ENCODE measurements around the gene HADHA.

HADHA gene

DNA sequence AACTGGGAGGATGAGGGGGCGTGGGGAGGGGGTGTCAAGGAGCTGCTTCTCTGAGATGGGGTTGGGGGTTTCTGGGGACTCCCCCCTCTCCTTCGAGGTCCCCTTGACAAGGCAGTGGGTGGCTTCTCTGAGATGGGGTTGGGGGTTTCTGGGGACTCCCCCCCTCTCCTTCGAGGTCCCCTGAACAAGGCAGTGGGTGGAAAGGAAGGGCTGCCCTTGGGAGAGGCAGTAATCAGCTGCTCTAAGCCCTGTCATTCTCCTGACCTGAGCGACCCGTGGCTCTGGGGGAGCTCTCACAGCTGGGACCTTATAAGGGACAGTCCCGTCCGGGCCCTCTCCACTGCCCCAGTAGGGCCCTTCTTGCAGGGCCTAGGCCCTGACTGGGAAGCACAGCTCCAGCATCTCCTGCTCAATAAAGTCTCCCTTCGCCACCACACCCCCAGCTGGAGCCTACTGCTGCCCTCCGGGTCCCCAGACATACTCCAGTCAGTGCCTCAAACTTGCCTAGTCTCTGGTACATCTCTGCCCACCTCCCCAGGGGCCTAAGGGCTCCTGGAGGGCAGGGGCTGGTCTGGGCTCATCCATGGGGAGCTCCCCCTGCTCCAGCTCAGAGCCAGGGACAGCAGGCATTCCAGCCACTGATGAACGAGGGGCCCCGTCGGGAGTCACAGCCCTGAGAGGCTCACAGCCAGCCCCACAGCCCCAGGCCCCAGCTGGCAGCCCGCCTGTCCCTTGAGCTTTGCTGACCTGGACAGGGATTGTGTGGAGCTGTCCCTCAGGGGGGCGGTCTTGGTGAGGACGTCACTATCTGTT lies 68.8 kb downstream of the HADHA start:
- in situ Hi-C loops (cut with HindIII; ENCODE audit: low pct_ligation_motif_present, low sequenced_read_pairs), result no loop called here
- TF ChIP-seq, protein P1, sequence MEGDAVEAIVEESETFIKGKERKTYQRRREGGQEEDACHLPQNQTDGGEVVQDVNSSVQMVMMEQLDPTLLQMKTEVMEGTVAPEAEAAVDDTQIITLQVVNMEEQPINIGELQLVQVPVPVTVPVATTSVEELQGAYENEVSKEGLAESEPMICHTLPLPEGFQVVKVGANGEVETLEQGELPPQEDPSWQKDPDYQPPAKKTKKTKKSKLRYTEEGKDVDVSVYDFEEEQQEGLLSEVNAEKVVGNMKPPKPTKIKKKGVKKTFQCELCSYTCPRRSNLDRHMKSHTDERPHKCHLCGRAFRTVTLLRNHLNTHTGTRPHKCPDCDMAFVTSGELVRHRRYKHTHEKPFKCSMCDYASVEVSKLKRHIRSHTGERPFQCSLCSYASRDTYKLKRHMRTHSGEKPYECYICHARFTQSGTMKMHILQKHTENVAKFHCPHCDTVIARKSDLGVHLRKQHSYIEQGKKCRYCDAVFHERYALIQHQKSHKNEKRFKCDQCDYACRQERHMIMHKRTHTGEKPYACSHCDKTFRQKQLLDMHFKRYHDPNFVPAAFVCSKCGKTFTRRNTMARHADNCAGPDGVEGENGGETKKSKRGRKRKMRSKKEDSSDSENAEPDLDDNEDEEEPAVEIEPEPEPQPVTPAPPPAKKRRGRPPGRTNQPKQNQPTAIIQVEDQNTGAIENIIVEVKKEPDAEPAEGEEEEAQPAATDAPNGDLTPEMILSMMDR (IDR thresholded peaks at IDR 0.05; ENCODE audit: low read depth, low read length, missing control alignments), result no peak
- Histone ChIP-seq H3K36me3 (replicated peaks) (no peaks in the 10 kb centered on the region), H3K4me3 (ENCODE audit: low read depth, low read length) (no peak overlapping the region), H3K27ac (no peak overlapping the region), H3K27me3 (replicated peaks) (peaks cover 19% of the 10 kb centered on the region)
- DNase-seq, result no peak

DNA sequence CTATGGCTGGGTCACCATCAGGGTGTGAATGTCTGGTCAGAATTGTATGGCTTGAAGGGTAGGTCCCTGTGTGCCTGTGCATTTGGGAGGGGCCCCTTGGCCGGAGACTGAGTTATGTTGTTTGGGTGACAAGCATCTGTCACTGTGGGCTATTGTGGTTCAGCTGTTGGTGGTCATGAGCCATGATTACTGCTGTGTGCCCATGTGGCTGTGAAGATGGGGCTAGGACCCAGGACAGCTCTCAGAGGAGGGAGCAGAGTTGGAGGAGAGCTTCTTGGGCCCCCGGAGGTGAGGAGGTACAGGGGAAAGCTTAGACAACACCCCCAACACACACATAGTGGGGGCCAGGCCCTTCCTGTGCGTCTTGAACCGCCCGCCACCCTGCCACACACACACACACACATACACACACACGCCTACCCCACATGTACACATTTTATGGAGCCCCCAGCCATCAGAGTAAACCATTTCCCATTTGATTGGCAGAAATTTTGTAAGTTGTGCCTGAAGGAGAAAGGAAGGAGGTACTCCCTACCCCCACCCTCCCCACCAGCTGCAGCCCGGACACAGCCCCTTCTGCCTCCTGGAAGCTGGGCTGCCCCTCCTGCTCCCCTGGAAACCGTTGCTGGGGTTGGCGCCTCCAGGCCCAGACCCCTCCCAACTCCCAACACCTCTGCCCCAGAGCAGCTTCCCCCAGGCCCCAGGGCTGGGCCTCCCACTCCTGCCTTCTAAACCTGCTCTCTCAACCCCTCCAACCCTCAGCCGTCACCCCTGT lies 69.6 kb downstream of the HADHA start:
- Histone ChIP-seq H3K27me3 (replicated peaks) (peaks cover 19% of the 10 kb centered on the region), H3K27ac (no peak overlapping the region), H3K4me3 (ENCODE audit: low read depth, low read length) (no peak overlapping the region), H3K36me3 (replicated peaks) (no peaks in the 10 kb centered on the region)
- DNase-seq, result no peak
- in situ Hi-C loops (cut with HindIII; ENCODE audit: low pct_ligation_motif_present, low sequenced_read_pairs), result no loop called here
- TF ChIP-seq, protein P1 (IDR thresholded peaks at IDR 0.05; ENCODE audit: low read depth, low read length, missing control alignments), result no peak

DNA sequence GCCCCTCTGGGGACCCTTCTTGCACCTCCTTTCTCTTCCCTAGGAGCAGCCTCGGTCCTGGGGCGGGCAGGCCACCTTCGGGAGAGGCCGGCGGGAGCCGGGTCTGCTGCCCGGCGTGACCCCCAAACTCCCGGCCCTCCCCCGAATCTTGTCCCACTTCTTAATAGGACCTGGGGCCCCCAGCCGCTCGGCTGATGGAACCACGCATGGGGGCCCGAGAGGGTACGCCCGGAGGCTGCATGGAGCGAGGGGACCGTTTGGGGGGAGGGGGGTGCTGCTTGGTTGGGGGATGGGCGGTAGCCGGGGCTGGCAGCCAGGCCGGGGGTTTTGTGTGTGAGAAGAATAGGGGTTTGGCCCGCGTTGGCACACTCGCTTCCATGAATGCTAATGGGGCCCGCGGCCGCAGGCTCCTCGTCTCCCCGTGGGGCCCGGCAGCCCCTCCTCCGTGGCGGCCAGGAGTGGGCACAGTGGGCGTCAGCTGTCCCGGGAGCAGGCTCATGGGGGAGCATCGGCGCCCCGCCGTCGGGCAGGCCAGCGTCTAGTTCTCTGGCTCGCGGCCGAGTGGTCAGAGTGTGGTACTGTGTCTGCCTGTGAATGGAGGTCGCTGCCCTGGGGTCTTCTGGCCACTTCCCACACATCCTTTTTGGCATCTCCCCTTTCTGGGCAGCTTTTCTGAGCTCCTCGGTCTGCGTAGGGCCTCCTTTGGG lies 70.5 kb downstream of the HADHA start:
- DNase-seq, result no peak
- no peak overlapping the region for H3K4me3 ChIP-seq (ENCODE audit: low read depth, low read length)
- TF ChIP-seq, protein P1 (IDR thresholded peaks at IDR 0.05; ENCODE audit: low read depth, low read length, missing control alignments), result no peak
- H3K36me3 ChIP-seq (replicated peaks), result no peaks in the 10 kb centered on the region
- in situ Hi-C loops (cut with HindIII; ENCODE audit: low pct_ligation_motif_present, low sequenced_read_pairs), result no loop called here
- peaks cover 19% of the 10 kb centered on the region for H3K27me3 ChIP-seq (replicated peaks)
- H3K27ac ChIP-seq, result no peak overlapping the region

DNA sequence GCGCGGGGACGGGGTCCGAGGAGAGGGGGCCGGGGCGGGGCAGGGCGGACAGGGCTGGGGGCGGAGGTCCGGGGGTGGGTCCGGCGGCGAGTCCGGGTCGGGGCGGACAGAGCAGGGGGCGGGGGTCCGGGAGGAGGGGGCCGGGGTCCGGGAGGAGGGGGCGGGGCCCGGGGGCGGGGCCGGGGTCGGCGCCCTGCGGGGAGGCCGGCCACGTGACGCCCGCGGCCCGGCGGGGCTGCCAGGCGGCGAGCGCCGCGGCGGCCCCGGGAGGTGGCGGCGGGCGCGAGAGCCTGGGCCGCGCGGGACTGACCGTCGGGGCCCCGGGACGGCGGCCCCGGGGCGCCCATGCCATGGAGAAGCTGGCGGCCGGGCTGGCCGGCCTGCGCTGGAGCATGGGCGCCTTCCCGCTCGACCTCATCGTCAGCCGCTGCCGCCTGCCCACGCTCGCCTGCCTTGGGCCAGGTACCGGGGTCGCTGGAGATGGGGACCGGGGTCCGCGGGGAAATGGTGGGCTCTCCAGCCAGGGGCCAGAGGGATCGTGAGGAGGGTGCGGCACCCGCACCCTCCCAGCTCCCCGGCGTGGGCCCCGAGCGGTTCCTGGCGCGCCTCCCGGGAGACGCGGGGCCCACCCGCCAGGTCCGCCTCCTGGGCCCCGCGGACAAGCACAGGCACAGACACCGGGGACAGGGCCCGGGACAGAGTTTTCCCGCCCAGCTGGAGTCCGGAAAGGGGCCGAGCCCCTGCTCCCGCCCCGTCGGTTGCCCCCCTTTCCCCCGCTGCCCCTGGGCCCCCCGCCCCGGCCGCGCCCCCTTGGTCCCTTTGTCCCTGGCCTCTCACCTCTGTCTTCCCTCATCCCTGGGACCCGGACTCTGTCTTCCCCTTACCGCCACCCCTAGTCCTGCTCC lies 71.3 kb downstream of the HADHA start, which contains the start of gene GAREM2:
Gene GAREM2 (plus strand): TSS at position 218 of the 905 bp plus-strand sequence. CDS start 133 bp downstream, at position 351.
- Histone ChIP-seq H3K27me3 (replicated peaks) (peaks cover 19% of the 10 kb centered on the region), H3K4me3 (ENCODE audit: low read depth, low read length) (peak within 1 kb of the TSS; percentile 38), H3K27ac (no peak within 1 kb of the TSS), H3K36me3 (replicated peaks) (no peaks in the 10 kb centered on the region)
- TF ChIP-seq, protein P1 (IDR thresholded peaks at IDR 0.05; ENCODE audit: low read depth, low read length, missing control alignments), result no peak
- in situ Hi-C loops (cut with HindIII; ENCODE audit: low pct_ligation_motif_present, low sequenced_read_pairs), result no loop called here
- DNase-seq, result no peak
